Activated T-cell treated with anti-CD3 and anti-CD28 coated beads, Interleukin-2, amount 50 U/mL, for 24 hours (primary cell): ENCODE data around the gene CEACAM19.
"Not testable (repeated sequence)": the region's sequence is repeated elsewhere in the genome, so short reads cannot be mapped to it uniquely, and the experiment has no call there.

Experiments
- DNase-seq: peaks from one replicate; pipeline ENCODE4 v3.0.0-alpha.2; 2020
- H3K27ac Mint-ChIP-seq: 2 replicates; pipeline ENCODE4 v1.8.0; 2020; ENCODE audit warnings: mild to moderate bottlenecking, mixed read lengths
- H3K27me3 Mint-ChIP-seq: 2 replicates; pipeline ENCODE4 v1.8.0; 2020; ENCODE audit warnings: mixed read lengths
- H3K36me3 Mint-ChIP-seq: 2 replicates; pipeline ENCODE4 v1.8.0; 2020; ENCODE audit warnings: low read depth, mixed read lengths
- H3K4me1 Mint-ChIP-seq: 2 replicates; pipeline ENCODE4 v1.8.0; 2020; ENCODE audit warnings: low read depth, mixed read lengths
- H3K4me3 Mint-ChIP-seq: 2 replicates; pipeline ENCODE4 v1.8.0; 2020; ENCODE audit warnings: mild to moderate bottlenecking, moderate library complexity, mixed read lengths
- H3K9me3 Mint-ChIP-seq: 2 replicates; pipeline ENCODE4 v1.8.0; 2020; ENCODE audit warnings: mixed read lengths

Gene CEACAM19

GRCh38 chr19:44696939-44697669 lies 25.8 kb downstream of the CEACAM19 start:
- no peak overlapping the region for H3K4me3 Mint-ChIP-seq
- H3K27ac Mint-ChIP-seq = no peak overlapping the region
- no peak for DNase-seq
- peaks cover 9% of the 10 kb centered on the region for H3K27me3 Mint-ChIP-seq
- peaks cover 15% of the 10 kb centered on the region for H3K4me1 Mint-ChIP-seq
- H3K9me3 Mint-ChIP-seq = no peaks in the 10 kb centered on the region
- H3K36me3 Mint-ChIP-seq = no peaks in the 10 kb centered on the region

GRCh38 chr19:44697670-44698034 lies 26.4 kb downstream of the CEACAM19 start:
- Mint-ChIP-seq H3K27ac (no peak overlapping the region), H3K27me3 (peaks cover 9% of the 10 kb centered on the region), H3K9me3 (no peaks in the 10 kb centered on the region), H3K36me3 (no peaks in the 10 kb centered on the region), H3K4me1 (peaks cover 10% of the 10 kb centered on the region), H3K4me3 (no peak overlapping the region)
- no peak for DNase-seq

GRCh38 chr19:44698492-44699201 lies 27.4 kb downstream of the CEACAM19 start, which contains the start of gene CEACAM16:
CEACAM16 (plus strand) TSS chr19:44699151; CDS start chr19:44701457, 2,306 bp downstream.
- H3K9me3 Mint-ChIP-seq = no peaks in the 10 kb centered on the region
- no peak within 1 kb of the TSS for H3K4me3 Mint-ChIP-seq
- H3K36me3 Mint-ChIP-seq = no peaks in the 10 kb centered on the region
- peaks cover 9% of the 10 kb centered on the region for H3K27me3 Mint-ChIP-seq
- no peak within 1 kb of the TSS for H3K27ac Mint-ChIP-seq
- DNase-seq = no peak
- H3K4me1 Mint-ChIP-seq = peaks cover 5% of the 10 kb centered on the region

GRCh38 chr19:44700547-44700946 lies 29.3 kb downstream of the CEACAM19 start:
- Mint-ChIP-seq H3K9me3 (no peaks in the 10 kb centered on the region), H3K4me3 (no peak overlapping the region), H3K27me3 (peaks cover 9% of the 10 kb centered on the region), H3K36me3 (no peaks in the 10 kb centered on the region), H3K4me1 (no peaks in the 10 kb centered on the region), H3K27ac (no peak overlapping the region)
- no peak for DNase-seq

GRCh38 chr19:44701228-44701627 lies 29.9 kb downstream of the CEACAM19 start:
- no peaks in the 10 kb centered on the region for H3K9me3 Mint-ChIP-seq
- H3K36me3 Mint-ChIP-seq = no peaks in the 10 kb centered on the region
- H3K27me3 Mint-ChIP-seq = peaks cover 9% of the 10 kb centered on the region
- H3K4me1 Mint-ChIP-seq = no peaks in the 10 kb centered on the region
- no peak overlapping the region for H3K4me3 Mint-ChIP-seq
- no peak for DNase-seq
- H3K27ac Mint-ChIP-seq = no peak overlapping the region

GRCh38 chr19:44702551-44703176 lies 31.4 kb downstream of the CEACAM19 start:
- peaks cover 6% of the 10 kb centered on the region for H3K27me3 Mint-ChIP-seq
- H3K36me3 Mint-ChIP-seq = no peaks in the 10 kb centered on the region
- H3K9me3 Mint-ChIP-seq = no peaks in the 10 kb centered on the region
- H3K4me3 Mint-ChIP-seq = no peak overlapping the region
- no peak for DNase-seq
- H3K27ac Mint-ChIP-seq = no peak overlapping the region
- H3K4me1 Mint-ChIP-seq = no peaks in the 10 kb centered on the region

GRCh38 chr19:44703336-44704078 lies 32.2 kb downstream of the CEACAM19 start:
- H3K4me1 Mint-ChIP-seq = no peaks in the 10 kb centered on the region
- DNase-seq = no peak
- no peak overlapping the region for H3K4me3 Mint-ChIP-seq
- no peaks in the 10 kb centered on the region for H3K27me3 Mint-ChIP-seq
- H3K9me3 Mint-ChIP-seq = no peaks in the 10 kb centered on the region
- no peaks in the 10 kb centered on the region for H3K36me3 Mint-ChIP-seq
- no peak overlapping the region for H3K27ac Mint-ChIP-seq

- H3K36me3 Mint-ChIP-seq = no peaks in the 10 kb centered on the region
- no peak for DNase-seq
- H3K9me3 Mint-ChIP-seq = no peaks in the 10 kb centered on the region
- no peaks in the 10 kb centered on the region for H3K4me1 Mint-ChIP-seq
- no peak overlapping the region for H3K4me3 Mint-ChIP-seq
- no peaks in the 10 kb centered on the region for H3K27me3 Mint-ChIP-seq
- H3K27ac Mint-ChIP-seq = no peak overlapping the region
These were observed 33.7 kb downstream of the CEACAM19 start for GRCh38 chr19:44704982-44705381.

GRCh38 chr19:44705502-44706010 lies 34.3 kb downstream of the CEACAM19 start:
- H3K4me1 Mint-ChIP-seq = no peaks in the 10 kb centered on the region
- no peak for DNase-seq

GRCh38 chr19:44706506-44707236 lies 35.4 kb downstream of the CEACAM19 start:
- Mint-ChIP-seq H3K9me3 (no peaks in the 10 kb centered on the region), H3K27me3 (no peaks in the 10 kb centered on the region)

More at GRCh38 chr19:44705502-44706010, 34.3 kb downstream of the CEACAM19 start:
- H3K36me3 Mint-ChIP-seq = no peaks in the 10 kb centered on the region
- no peak overlapping the region for H3K27ac Mint-ChIP-seq
- no peaks in the 10 kb centered on the region for H3K9me3 Mint-ChIP-seq
- no peak overlapping the region for H3K4me3 Mint-ChIP-seq
- H3K27me3 Mint-ChIP-seq = no peaks in the 10 kb centered on the region

GRCh38 chr19:44707794-44708193 lies 36.5 kb downstream of the CEACAM19 start:
- Mint-ChIP-seq H3K4me3 (no peak overlapping the region), H3K27ac (no peak overlapping the region), H3K36me3 (no peaks in the 10 kb centered on the region), H3K9me3 (no peaks in the 10 kb centered on the region), H3K4me1 (peaks cover 2% of the 10 kb centered on the region), H3K27me3 (no peaks in the 10 kb centered on the region)
- DNase-seq = no peak

More at GRCh38 chr19:44706506-44707236, 35.4 kb downstream of the CEACAM19 start:
- peaks cover 2% of the 10 kb centered on the region for H3K4me1 Mint-ChIP-seq
- no peak for DNase-seq
- no peaks in the 10 kb centered on the region for H3K36me3 Mint-ChIP-seq
- no peak overlapping the region for H3K4me3 Mint-ChIP-seq
- no peak overlapping the region for H3K27ac Mint-ChIP-seq

GRCh38 chr19:44708940-44709339 lies 37.7 kb downstream of the CEACAM19 start:
- Mint-ChIP-seq H3K36me3 (no peaks in the 10 kb centered on the region), H3K4me1 (peaks cover 2% of the 10 kb centered on the region), H3K27me3 (no peaks in the 10 kb centered on the region), H3K4me3 (no peak overlapping the region), H3K9me3 (no peaks in the 10 kb centered on the region), H3K27ac (no peak overlapping the region)
- DNase-seq = no peak

GRCh38 chr19:44709434-44710266 lies 38.4 kb downstream of the CEACAM19 start:
- H3K27ac Mint-ChIP-seq, H3K9me3 Mint-ChIP-seq, H3K4me1 Mint-ChIP-seq, H3K27me3 Mint-ChIP-seq, H3K4me3 Mint-ChIP-seq, H3K36me3 Mint-ChIP-seq, DNase-seq: not testable (repeated sequence)
